ENCODE results near the gene PASD1.

PASD1 gene

DNA sequence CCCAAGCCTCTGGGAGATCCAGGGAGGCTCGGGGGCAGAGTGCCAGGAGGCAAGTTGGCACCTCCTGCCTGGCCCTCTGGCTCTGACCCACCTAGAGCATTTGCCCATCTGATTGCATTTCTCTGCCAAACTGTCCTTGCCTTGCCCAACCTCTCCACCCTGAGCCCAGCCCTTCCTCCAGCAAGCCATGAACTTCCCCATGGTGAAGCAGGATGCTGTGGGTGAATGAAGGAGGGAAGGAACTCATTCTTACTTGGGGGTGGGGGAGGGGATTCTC, 161.8 kb downstream of the PASD1 start:
- H3K27ac ChIP-seq: no peak overlapping the region
- TF ChIP-seq, protein P1, sequence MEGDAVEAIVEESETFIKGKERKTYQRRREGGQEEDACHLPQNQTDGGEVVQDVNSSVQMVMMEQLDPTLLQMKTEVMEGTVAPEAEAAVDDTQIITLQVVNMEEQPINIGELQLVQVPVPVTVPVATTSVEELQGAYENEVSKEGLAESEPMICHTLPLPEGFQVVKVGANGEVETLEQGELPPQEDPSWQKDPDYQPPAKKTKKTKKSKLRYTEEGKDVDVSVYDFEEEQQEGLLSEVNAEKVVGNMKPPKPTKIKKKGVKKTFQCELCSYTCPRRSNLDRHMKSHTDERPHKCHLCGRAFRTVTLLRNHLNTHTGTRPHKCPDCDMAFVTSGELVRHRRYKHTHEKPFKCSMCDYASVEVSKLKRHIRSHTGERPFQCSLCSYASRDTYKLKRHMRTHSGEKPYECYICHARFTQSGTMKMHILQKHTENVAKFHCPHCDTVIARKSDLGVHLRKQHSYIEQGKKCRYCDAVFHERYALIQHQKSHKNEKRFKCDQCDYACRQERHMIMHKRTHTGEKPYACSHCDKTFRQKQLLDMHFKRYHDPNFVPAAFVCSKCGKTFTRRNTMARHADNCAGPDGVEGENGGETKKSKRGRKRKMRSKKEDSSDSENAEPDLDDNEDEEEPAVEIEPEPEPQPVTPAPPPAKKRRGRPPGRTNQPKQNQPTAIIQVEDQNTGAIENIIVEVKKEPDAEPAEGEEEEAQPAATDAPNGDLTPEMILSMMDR (IDR thresholded peaks at IDR 0.05): no peak
- TF ChIP-seq ZFX (IDR thresholded peaks at IDR 0.05; ENCODE audit: borderline replicate concordance): no peak
